DMS114 treated with DMSO at 0.1 percent for 48 hours (cell line): ENCODE data around the gene AUTS2.
A peak's percentile ranks its signal among the peaks of the same experiment; 100 is the strongest.
"Not testable (repeated sequence)": the region's sequence is repeated elsewhere in the genome, so short reads cannot be mapped to it uniquely, and the experiment has no call there.

Experiments used
- DNase-seq: peaks from one replicate; lab custom pipeline; 2025; ENCODE audit not compliant: unreplicated experiment; lab: John Stamatoyannopoulos, UW

The AUTS2 gene

GRCh38 chr7:70807650-70808049 is 1209.4 kb downstream of the AUTS2 start:
- no peak for DNase-seq

DNA sequence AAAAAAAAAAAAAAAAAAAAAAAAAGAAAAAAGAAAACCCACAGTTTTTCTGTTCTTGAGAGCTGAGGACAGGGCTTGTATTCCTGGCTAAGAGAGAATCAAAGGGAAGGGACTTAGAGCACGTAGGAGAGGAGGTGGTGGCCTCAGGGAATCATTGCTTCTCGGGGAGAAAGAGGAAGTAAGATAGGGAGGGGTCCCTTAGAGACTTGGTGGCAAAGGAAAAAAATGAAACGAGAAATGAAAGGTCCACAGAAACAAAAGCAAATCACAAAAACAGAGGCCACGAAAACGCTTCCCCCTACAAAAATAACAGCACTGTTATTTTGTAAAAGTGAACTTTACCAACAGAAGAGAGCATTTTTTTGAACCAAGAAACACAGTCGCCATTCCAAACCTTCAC is 1210.6 kb downstream of the AUTS2 start:
- no peak for DNase-seq

GRCh38 chr7:70810558-70811139 is 1212.4 kb downstream of the AUTS2 start:
- no peak for DNase-seq

- peak; percentile 29 for DNase-seq
These were observed 1214.2 kb downstream of the AUTS2 start for GRCh38 chr7:70812511-70812910.

- not testable (repeated sequence) for DNase-seq
These were observed 1224.2 kb downstream of the AUTS2 start for GRCh38 chr7:70822490-70822889.

DNA sequence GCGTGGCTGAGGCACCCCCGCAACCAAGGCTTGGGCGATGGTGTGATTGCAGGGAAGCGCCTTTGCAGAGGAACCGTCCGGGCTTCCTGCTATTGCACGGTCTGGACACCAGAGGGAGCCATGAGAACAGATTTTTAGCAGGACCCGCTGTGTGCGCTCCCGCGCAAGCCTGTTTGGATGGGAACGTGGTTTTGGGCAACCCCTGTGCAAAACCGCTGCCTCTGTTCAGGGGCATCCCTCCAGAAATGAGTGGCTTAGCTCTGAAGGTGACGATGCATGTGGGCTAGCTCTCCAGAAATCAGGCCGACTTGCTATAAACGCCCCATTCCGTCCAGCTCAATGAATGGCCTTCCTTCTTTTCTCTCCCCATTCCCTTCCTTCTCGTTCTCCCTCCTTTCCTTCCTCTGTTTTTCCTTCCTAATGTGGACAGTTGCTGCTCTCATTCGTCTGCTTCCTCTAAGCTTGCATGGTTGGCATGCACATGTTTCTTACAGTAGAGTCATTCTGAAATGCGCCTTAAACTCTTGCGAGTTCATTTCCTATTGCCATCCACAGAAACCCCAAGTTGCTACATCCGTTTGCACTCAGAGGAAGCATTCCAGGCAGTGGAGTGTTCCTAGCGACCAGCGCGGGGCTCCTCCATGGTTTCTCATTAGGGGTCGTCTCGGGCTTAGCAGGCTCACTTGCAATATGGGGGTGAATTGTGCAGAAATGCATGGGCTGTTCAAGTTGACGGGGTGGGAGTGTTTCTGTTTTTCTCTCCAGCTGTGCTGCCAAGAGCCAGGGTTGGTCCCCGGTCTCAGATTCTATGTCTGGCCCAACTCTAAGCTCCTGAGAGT is 1231.2 kb downstream of the AUTS2 start:
- DNase-seq = peak; percentile 41

DNA sequence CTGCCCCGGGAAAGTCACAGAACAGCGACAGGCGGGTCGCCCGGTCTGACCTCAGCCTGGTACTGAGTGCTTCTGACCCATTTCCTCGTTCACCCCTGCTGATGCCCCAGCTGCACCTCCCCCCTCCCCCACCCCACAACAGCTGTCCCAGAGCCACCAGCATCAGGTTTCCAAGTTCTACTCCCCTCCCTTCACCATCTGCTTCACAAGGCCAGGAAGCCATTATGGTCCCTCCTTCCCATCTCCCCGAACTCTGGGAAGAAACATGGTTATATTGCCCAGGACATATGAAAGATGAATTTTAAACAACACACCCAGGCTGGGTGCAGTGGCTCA is 1231.8 kb downstream of the AUTS2 start:
- no peak for DNase-seq

DNA sequence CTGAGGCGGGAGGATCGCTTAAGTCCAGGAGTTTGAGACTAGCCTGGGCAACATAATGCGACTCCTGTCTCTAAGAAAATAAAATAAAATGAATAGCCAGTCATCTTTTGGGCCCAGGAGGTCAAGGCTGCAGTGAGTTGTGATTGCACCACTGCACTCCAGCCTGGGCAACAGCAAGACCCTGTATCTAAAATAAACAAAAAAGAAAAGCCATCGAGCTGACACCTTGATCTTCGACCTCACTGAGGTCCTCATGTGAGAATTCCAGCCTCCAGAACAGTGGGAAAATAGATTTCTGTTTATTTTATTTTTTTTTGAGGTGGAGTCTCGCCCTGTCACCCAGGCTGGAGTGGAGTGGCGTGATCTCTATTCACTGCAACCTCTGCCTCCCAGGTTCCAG is 1232.2 kb downstream of the AUTS2 start:
- no peak for DNase-seq

DNA sequence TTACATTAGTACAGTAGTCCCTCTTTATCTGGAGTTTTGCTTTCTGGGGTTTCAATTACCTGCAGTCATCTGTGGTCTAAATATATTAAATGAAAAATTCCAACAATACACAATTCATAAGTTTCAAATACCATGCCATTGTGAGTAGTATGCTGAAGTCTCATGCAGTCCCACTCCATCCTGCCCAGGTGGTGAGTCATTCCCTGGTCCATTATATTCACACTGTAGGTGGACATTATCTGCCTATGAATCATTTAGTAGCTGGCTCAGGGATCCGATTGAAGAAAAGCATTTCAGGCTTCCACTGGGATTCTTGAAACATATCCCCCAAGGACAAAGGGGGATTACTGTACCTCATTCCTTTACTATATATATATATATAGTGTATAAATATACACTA is 1235.5 kb downstream of the AUTS2 start:
- DNase-seq = no peak

DNA sequence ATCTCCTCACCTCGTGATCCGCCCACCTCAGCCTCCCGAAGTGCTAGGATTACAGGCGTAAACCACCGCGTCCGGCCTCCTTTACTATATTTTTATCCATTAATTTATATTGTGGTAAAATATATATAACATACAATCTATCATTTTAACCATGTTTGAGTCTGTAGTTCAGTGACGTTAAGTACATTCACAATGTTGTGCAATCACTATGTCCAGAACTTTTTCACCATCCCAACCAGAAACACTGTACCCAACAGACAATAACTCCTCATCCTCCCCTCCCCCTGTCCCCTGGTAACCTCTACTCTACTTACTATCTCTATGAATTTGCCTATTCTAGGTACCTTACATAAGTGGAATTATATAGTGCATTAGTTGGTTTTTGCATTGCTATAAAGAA is 1236.1 kb downstream of the AUTS2 start:
- DNase-seq = no peak

DNA sequence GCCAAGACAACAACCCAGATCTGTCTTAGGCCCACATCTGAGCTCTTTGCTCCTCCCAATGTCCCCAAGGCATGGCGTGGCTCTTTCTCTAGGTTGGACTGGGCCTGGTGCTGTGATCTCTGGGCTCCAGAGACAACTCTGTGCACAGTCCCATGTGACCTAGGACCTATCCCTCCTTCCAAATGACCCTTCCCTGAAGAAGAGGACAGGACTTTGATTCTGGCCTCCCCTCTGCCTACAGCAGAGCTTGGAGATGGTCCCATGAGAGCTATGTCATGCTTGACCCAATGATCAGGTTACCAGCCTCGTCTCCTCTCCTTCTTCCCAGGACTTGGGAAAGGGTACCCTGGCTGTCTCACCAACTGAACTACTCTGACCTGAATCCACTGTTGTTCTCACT is 1237.4 kb downstream of the AUTS2 start:
- no peak for DNase-seq

DNA sequence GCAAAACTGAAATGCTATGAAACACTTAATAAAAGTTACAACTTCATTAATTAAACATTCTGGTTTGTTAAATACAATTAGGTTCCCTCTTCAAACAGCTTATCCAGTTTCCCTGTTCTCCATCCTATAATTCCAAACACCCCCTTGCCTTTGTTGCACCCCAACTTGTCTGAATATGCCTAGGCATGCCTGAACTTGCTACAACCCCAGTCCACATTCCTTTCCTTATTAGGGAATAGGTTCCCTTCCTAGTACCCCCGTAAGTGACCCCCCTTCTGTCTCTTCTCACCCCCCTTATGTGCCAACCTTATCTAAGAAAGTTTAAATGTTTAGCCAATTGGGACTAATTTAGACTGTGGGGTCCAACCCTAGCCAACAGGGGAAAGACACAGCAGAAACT is 1238.0 kb downstream of the AUTS2 start:
- DNase-seq = no peak

DNA sequence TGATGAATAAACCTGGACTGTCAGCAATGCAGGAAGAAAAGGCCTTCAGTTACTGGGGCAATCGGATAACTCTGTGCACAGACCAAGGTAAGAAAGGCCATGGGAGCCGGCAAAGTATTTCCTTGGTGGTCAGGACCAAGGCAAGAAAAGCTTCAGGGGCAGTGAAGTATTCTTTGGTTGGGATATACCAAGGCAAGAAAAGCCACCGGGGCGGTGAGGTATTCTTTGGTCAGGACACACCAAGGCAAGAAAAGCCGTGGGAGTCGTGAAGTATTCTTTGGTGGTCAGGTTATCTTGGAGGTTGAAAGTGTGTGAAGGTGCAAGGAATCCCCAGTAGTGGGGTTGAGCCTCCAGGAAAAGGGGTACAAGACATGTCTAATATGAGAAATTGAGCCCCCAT is 1238.7 kb downstream of the AUTS2 start:
- no peak for DNase-seq

- DNase-seq = no peak
These were observed 1239.3 kb downstream of the AUTS2 start for GRCh38 chr7:70837589-70837988.

DNA sequence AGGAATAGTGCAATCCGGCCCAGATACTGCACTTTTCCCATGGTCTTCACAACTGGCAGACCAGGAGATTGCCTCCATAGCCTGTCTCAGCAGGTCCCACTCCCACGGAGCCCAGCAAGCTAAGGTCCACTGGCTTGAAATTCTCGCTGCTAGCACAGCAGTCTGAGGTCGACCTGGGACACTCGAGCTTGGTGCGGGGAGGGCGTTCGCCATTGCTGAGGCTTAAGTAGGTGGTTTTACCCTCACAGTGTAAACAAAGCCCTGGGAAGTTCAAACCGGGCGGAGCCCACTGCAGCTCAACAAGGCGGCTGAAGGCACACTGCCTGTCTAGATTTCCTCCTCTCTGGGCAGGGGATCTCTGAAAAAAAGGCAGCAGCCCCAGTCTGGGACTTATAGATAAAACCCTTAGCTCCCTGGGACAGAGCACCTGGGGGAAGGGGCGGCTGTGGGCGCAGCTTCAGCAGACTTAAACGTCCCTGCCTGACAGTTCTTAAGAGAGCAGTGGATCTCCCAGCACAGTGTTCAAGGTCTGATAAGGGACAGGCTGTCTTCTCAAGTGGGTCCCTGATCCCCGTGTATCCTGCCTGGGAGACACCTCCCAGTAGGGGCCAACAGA is 1240.1 kb downstream of the AUTS2 start:
- DNase-seq = no peak
